GM20431 (cell line): ENCODE results near the gene TNNI3.
"Not testable (repeated sequence)": the region's sequence is repeated elsewhere in the genome, so short reads cannot be mapped to it uniquely, and the experiment has no call there.

ENCODE experiments used
- in situ Hi-C: fragments of 300-500 bp; cut with MseI, MboI; formaldehyde crosslinking; loops from one replicate; pipeline ENCODE4 v1.15.0; 2020; ENCODE audit warnings: low sequenced_read_pairs; ENCODE audit not compliant: unreplicated experiment

The TNNI3 gene

DNA sequence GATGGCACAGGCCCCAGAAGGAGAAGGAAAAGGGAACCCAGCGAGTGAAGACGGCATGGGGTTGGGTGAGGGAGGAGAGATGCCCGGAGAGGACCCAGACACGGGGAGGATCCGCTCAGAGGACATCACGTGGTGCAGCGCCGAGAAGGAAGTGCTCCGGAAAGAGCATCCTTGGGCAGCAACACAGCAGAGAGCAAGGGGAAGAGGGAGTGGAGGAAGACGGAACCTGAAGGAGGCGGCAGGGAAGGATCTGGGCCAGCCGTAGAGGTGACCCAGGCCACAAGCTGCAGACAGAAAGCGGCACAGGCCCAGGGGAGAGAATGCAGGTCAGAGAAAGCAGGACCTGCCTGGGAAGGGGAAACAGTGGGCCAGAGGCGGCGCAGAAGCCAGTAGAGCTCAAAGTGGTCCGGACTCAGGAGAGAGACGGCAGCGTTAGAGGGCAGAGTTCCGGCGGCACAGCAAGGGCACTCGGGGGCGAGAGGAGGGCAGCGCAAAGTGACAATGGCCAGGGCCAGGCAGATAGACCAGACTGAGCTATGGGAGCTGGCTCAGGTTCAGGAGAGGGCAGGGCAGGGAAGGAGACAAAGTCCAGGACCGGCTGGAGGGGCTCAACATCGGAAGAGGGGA lies 41.2 kb downstream of the TNNI3 start:
- in situ Hi-C loops = no loop called here

DNA sequence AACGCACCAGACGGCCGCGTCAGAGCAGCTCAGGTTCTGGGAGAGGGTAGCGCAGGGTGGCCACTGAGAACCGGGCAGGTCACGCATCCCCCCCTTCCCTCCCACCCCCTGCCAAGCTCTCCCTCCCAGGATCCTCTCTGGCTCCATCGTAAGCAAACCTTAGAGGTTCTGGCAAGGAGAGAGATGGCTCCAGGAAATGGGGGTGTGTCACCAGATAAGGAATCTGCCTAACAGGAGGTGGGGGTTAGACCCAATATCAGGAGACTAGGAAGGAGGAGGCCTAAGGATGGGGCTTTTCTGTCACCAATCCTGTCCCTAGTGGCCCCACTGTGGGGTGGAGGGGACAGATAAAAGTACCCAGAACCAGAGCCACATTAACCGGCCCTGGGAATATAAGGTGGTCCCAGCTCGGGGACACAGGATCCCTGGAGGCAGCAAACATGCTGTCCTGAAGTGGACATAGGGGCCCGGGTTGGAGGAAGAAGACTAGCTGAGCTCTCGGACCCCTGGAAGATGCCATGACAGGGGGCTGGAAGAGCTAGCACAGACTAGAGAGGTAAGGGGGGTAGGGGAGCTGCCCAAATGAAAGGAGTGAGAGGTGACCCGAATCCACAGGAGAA lies 42.0 kb downstream of the TNNI3 start:
- in situ Hi-C loops = no loop called here

DNA sequence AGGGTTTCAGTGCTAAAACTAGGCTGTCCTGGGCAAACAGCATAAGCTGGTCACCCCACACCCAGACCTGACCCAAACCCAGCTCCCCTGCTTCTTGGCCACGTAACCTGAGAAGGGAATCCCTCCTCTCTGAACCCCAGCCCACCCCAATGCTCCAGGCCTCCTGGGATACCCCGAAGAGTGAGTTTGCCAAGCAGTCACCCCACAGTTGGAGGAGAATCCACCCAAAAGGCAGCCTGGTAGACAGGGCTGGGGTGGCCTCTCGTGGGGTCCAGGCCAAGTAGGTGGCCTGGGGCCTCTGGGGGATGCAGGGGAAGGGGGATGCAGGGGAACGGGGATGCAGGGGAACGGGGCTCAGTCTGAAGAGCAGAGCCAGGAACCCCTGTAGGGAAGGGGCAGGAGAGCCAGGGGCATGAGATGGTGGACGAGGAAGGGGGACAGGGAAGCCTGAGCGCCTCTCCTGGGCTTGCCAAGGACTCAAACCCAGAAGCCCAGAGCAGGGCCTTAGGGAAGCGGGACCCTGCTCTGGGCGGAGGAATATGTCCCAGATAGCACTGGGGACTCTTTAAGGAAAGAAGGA lies 42.9 kb downstream of the TNNI3 start:
- in situ Hi-C loops = no loop called here

DNA sequence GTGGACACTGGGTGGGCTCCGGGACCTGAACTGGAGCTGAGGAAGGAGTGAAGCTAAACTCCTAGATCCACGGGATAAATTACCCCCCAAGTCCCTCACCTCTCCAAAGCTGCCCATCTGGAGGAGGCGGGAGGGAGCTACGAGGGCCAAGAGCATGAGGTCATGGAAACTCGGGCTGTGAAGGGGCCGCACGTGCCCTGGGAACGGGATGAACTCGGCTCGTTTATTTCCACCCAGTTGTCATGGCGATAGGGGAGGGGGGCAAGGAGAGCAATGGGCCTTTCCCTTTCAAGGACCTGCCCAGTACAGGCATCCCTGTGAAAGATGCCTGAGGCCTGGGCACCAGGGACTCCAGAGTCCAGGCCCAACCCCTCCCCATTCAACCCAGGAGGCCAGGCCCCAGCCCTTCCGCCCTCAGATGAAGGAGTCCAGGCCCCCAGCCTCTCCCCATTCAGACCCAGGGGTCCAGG lies 43.9 kb downstream of the TNNI3 start:
- in situ Hi-C loops = no loop called here

DNA sequence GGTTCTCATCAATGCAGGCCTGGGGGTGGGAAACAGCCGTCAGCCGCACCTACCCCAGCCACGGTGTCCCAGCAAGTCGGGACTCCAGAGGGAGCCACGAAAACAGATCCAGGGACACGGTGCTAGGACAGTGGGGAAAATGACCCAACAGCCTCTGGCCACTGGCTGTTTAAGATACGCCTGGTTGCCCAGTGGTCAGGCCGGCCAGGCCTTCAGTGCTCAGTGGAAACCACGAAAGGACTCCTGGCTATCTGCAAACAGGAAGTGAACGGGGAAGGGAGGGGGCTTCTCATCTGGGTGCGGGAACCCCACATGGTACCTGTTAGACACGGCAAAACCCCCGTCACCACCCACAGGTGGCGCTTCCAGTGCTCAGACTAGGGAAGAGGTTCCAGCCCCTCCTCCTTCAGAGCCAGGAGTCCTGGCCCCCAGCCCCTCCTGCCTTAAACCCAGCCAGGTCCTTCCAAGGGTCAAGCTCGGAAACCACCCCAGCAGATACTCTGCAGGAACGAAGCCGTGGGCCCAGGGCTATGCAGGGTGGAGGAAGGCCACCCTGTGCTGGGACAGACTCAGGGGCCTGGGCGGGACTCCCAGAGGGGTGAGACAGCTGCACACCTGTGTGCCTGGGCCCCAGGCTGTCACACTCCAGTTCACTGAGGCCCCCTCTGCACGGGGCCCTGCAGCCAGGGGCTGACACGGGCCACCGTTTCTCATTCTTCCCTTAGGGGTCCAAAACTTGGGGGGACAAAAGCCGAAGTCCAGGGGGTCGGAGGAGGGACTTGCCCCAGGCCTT lies 44.6 kb downstream of the TNNI3 start:
- in situ Hi-C loops = no loop called here

DNA sequence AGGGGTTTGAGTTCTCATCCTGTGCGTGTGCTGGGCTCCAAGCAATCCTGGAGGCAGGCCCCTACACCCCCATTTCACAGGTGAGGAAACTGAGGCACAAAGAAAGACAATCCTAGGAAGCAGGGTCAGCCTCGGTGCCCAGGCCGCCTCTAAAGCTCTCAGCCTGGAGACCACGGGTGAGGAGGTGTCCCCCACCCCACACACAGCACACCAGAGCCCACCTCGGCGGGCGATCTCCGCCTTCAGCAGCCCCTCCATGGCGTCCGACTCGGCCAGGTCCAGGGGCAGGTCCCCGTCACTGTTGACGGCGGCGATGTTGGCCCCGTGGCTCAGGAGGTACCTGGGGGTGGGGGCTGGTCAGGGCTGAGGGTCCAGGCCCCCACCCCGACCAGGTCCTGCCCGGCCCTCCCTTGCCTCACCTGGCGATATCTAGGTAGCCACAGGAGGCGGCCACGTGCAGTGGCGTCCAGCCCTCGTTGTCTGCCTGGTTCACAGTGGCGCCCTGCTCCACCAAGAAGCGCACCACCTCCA lies 45.2 kb downstream of the TNNI3 start:
- in situ Hi-C loops = no loop called here

DNA sequence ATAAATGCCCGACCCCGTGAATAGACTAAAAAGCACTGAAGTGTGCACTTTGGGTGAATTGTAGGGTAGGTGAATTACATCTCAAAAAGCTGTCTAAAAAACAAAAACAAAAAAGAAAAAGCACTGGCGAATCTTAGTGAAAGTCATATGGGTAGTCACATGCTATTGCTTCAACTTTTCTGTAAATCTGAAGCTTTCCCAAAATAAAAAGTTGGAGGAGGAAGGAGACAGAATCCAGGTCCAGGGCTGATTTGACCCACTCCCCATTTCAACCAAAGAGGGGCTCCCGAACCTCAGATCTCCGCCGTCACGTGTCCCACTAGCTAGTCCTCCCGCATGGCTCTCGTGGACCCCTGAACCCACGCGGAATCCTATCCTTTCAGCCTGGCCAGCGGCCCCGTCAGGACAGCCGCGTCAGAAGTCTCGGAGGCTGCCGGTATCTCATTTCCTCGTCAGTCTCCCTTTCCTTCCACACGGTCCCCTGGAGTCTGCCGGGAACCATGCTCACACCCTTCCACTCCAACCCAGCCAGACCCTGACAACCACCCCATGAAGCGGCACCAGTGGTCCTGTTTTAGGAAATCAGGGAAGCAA lies 46.2 kb downstream of the TNNI3 start:
- in situ Hi-C loops = no loop called here

DNA sequence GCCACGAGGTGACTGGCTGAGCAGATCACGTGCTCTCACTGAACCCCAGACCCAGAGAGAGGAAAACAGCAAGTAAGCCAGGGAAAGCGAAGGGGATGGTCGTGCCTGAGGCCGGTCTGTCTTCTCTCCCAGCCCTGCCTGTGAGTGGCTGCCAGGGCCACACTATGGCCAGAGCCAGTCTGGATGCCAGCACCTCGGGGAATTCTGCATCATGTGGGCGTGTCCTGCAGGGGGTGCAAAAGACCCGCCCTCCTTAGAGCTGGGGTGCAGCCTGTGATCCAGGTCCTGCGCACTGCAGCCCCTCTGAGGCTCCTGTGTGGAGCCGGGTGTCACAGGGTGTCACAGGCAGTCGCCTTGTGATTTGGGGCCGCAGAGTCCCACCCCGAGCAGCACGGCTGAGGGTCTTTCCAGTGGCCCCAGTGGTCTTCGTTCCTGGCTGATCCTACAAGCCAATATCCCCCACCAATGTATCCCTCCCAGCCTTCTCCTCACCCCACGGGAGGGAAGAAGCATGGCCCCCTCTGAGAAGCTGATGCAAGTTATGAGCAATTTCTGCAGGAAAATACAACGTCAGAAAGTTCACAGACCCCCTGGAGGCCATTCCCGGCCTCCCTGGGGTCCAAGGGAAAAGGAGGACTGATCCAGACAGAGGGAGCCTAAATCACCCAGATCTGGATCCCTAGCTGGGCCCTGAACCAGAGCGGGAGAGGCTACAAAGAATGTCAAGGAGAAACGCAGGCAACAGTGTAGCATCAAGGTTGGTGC lies 47.8 kb downstream of the TNNI3 start:
- in situ Hi-C loops = no loop called here

DNA sequence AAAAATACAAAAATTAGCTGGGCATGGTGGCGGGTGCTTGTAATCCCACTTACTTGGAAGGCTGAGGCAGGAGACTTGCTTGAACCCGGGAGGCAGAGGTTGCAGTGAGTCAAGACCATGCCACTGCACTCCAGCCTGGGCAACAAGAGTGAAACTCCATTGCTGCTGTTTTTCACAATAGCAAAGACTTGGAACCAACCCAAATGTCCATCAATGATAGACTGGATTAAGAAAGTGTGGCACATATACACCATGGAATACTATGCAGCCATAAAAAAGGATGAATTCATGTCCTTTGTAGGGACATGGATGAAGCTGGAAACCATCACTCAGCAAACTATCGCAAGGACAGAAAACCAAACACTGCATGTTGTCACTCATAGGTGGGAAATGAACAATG lies 50.3 kb downstream of the TNNI3 start:
- in situ Hi-C loops = not testable (repeated sequence)

DNA sequence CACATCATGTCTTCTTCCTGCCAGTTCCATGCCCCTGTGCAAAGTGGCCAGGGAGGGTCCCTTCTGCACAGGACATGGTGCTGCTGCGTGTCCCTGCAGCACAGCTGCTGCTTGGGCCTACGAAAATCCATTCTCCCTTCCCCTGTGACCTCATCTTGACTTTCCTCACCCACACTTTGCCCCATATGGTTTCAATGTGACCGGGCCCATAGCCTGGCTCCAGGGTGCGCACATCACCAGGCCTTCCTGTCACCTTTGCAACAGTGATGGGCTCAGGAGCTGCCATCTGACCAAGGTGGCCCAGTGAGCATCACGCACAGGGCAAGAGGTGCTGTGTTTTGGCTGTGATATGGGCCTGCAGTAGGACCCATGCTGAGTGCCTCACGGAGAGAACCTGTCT lies 50.9 kb downstream of the TNNI3 start:
- in situ Hi-C loops = no loop called here

DNA sequence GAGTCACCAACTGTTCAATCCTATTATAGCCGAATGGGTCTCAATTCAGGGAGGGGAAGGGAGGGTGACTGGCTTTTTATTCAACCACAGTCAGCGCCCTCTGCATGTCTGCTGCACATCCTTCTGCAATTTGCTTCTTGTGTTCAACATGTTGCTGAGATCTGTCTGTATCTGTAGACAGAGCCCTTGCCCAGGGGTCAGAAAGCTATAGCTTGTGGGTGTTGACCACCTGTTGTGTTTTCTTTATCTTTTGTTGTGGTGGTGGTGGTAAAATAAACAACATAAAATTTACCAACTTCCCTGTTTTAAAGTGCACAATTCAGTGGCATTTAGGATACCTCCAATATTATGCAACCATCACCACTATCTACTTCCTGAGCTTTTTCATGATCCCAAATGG lies 52.3 kb downstream of the TNNI3 start:
- in situ Hi-C loops = no loop called here

DNA sequence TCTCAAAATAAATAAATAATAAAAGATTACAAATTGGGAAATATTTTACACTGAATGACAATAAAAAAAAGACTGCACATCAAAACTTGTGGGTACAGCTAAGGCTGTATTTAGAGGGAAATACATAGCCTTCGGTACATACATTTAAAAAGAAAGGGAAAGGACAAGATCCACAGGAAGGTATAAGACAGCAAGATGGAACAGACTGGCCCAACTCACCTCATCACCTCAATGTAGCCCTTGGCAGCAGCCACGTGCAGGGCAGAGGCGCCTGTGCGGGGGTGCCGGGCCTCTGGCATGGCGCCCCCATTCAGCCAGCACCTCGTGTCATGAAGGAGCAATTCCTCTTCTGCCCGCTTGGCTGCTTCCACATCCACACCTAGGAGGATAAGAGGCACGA lies 54.3 kb downstream of the TNNI3 start:
- in situ Hi-C loops = no loop called here
